NCI-H526 treated with DMSO at 0.1 percent for 48 hours (cell line): ENCODE results near the gene SAMD5.

Experiments
- DNase-seq: peaks from one replicate; lab custom pipeline; 2025; lab: John Stamatoyannopoulos, UW

SAMD5 gene

GRCh38 chr6:147508042-147508865 is at the start of gene SAMD5:
SAMD5 (plus strand) TSS chr6:147508690; CDS start chr6:147508929, 239 bp downstream.
- DNase-seq: peak; percentile 76

- DNase-seq: peak; percentile 21
Measured at GRCh38 chr6:147459780-147460179, 48.7 kb upstream of the SAMD5 start.

- no peak for DNase-seq
Measured at GRCh38 chr6:147463651-147464050, 44.8 kb upstream of the SAMD5 start.

DNA sequence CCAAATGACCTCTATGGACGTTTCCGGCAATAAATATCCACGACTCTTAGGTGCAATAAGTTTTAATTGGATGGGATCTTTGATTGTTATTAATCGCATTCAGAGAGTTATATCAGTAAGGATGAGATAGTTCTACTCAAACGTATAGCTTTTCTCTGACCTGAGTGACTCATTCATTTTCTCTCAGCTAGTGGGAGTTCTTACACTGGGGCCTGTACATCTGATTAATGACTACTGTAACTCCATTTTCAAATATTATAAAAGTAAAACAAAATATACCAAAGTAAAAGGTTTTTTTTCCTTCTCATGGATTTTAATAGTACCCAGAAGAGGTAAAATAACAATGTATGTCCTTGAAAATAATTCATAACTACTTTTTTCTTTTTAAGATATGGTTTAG is 41.1 kb upstream of the SAMD5 start:
- DNase-seq: no peak

GRCh38 chr6:147467886-147468285 is 40.6 kb upstream of the SAMD5 start:
- DNase-seq: no peak

DNA sequence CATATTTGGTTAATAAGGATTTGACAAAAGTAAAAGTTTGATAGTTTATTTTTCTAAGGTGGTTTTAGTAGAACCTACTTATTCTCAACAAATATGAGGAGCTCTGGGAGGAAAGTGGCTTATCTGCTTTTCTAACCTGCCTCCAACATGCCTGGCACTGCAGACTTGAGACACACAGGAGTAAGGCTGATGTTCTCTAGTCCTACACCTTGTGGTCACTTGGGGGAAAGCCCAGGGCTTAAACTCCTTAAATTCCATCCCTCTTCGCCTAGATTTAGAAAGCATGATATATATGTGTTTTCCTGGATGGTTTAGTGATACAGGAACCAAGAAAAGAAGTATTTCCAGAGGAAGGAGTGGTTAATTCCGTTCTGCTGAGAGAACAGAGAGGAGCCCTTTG is 39.9 kb upstream of the SAMD5 start:
- DNase-seq: no peak

GRCh38 chr6:147479857-147480256 is 28.6 kb upstream of the SAMD5 start:
- no peak for DNase-seq

- no peak for DNase-seq
Measured at GRCh38 chr6:147486683-147487082, 21.8 kb upstream of the SAMD5 start.

DNA sequence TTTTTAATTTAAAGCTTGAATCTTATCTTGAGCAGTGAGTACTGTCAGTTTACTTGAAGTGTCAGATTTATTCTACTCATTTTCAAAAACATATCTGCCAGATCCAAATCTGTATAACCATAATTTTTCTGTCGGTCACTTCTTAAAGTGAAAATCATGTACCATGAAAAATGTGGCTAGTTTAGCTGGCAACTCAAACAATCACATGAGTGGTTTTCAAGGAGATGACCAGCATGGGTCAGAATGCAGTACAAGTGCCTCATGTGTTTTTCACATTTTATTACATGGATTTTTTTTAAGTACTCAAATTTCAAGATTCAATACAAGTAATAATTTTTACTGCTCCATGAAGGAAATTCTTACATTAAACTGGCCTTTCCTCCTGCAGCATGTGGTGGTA is 11.0 kb upstream of the SAMD5 start:
- no peak for DNase-seq

DNA sequence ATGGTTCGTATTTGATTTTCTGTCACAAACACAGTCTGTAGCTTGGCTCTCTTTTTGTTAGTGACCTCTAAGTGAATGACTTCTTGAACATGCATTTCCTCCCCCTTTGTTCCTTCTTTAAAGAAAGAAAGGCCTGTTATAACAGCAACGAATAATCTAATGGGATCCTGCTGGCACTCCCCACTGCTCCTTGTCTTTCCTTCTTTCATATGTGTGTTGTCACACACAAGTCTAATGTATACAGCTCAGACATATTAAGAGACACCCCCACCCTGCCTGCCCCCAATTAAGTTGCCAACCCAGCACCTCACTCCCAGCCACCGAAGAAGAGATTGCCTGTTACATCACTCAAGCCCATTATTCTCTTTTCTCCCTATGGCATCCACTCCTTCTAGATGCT is 4.9 kb upstream of the SAMD5 start:
- no peak for DNase-seq

- no peak for DNase-seq
Measured at GRCh38 chr6:147504848-147505247, 3.6 kb upstream of the SAMD5 start.

DNA sequence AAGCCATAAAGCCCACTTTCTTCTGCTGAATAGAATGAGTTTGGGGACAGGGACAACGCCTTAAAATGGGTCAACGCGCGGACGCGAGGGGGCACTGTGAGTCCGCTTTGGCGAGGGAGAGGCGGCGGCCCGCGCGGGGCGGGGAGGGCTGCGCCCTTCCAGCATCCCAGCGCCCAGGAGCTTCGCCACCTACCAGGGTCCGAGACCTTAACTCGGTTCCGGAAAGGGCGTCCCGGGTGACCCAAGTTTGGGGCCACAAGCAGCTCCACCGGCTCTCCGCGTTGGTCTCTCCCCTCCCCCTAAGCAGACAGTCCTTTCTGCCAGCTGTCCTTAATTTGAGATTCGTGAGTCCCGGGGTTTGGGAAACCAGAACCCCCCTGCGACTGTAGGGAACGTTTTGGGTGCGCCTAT is 1.8 kb upstream of the SAMD5 start:
- DNase-seq: peak; percentile 67

GRCh38 chr6:147507162-147508041 is 1.1 kb upstream of the SAMD5 start:
- DNase-seq: peak; percentile 48

DNA sequence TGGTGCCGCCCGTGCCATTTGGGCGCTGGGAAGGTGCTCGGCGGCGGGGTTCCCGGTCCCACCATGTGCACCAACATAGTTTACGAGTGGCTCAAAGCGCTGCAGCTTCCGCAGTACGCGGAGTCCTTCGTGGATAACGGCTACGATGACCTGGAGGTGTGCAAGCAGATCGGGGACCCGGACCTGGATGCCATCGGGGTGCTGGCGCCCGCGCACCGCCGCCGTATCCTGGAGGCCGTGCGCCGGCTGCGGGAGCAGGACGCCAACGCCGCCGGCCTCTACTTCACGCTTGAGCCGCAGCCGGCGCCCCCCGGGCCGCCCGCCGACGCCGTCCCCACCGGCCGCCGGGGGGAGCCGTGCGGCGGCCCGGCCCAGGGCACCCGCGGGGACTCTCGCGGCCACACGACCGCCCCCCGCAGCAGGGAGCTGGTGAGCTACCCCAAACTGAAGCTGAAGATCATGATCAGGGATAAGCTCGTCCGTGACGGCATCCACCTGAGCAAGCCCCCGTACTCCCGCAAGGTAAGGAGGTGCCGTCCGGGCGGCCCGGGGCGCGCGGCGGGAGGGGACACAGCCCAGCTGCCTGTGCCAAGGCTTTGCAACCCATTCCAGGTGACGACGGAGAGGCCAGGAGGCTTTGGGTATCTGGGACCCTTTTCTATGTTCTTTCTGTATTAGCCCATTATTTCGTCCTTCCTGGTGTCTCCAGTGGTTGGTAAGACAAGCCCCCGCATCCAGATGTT is 547 bp downstream of the SAMD5 start:
- DNase-seq: peak; percentile 70

DNA sequence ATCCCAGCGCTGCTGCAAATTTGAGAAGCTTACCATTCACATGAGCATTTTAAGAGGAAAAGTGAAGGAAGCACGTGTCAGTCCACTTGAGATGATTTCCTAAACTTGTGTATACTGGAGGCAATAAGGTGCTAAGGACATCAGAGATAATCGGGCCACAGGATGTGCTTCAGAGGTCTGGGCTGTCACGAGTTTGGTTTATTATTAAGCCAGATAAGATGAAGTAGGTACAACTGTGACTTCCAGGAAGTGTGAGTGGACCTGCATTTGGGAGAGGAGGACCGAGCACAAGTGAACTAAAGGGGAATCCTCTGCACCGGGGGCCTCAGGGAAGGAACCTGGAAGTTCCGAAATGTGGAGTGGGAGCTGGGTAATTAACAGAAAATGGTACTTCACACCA is 1.4 kb downstream of the SAMD5 start:
- DNase-seq: peak; percentile 26

DNA sequence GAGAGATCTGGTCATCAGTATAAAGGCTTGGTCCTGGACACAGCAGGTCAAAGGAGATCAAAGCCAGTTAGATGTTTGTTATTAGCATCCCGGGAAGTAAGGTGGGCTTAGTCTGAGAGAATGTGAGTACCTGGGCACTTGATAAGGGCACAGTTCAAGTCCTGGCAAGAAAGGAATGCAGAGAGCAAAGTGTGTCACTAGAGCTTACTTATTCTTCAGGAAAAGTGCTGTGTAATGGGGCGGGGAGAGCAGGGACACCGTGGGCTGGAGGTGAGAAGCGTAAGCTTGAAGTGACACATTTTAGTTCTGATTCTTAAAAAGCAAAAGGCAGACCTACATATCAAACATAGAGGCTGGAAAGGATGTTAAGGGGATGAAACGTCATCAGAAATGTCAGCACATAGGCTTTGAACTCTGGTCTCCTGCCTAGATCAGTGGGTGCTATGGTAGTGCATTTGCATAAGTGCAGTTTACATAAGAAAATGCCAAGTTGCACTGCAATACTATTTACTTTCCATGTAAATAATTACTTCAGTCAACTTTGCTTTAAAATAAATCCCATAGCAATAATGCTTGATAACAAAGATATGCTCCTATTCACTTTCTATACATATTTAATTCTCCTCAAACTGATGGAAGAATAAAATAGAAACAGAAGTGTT is 2.6 kb downstream of the SAMD5 start:
- DNase-seq: peak; percentile 88

GRCh38 chr6:147514831-147515230 is 6.3 kb downstream of the SAMD5 start:
- DNase-seq: no peak

DNA sequence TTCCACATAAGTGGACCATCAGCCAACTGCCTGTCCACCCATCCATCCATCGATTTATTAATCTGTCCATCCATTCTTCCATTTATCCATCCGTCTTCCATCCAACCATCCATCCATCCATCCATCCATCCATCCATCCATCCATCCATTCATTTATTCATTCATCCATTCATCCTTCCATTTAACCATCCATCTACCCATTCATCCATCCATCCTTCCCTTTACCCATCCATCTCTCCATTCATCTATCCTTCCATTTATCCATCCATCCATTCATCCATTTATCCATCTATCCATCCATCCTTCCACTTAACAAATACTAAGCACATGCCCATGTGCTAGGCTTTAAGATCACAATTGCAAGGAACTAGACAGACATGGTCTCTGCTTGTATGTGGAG is 6.8 kb downstream of the SAMD5 start:
- DNase-seq: no peak

GRCh38 chr6:147522597-147522996 is 14.1 kb downstream of the SAMD5 start:
- no peak for DNase-seq

GRCh38 chr6:147525519-147526209 is 17.2 kb downstream of the SAMD5 start:
- DNase-seq: no peak

DNA sequence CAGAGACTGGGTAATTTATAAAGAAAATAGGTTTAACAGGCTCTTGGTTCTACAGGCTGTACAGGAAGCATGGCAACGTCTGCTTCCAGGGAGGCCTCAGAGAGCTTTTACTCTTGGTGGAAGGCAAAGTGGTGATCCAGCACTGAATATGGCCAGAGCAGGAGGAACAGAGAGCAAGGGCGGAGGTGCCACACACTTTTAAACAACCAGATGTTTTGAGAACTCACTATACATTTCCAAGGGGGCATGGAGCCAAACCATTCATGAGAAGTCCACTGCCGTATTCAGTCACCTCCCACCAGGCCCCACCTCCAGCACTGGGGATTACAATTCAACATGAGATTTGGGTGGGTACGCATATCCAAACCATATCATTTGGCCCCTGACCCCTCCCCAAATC is 18.7 kb downstream of the SAMD5 start:
- no peak for DNase-seq
